IMR-90 (cell line): Measurements from ENCODE around the gene NTSR1. TPM values are rescaled to one million over a fixed set of nuclear protein-coding genes. Genes with fewer than 3 reads are reported as not detected.

Experiments
- ATAC-seq: fragments of 200-7000 bp; cut with Tn5 transposase; 2 replicates; pipeline ENCODE4 v1.9.1; 2020; ENCODE audit warnings: low read depth, mild to moderate bottlenecking, moderate library complexity
- BruUV-seq: library from RNA; stranded (reverse); fragments of 400-500 nt; replicated peaks from 2 replicates; lab custom pipeline; 2021; lab: Mats Ljungman, UMichigan
- CTCF ChIA-PET: fragments of 300-600 bp; formaldehyde crosslinking; extraction: SDS; loops from one replicate; lab custom pipeline; 2021; ENCODE audit warnings: antibody characterized with exemption; lab: Yijun Ruan, JAX
- POLR2A ChIA-PET: fragments of 300-600 bp; sonication (Branson Sonifier 250); formaldehyde crosslinking; loops from one replicate; lab custom pipeline; 2022; ENCODE audit warnings: antibody characterized with exemption; ENCODE audit not compliant: unreplicated experiment; lab: Charles Lee
- DNase-seq: peaks from one replicate; pipeline ENCODE4 v3.0.0; 2013
- H2AFZ ChIP-seq: replicated peaks from 2 replicates; pipeline ENCODE3; 2013; ENCODE audit warnings: low read length, mild to moderate bottlenecking; ENCODE audit not compliant: poor library complexity
- H2AK5ac ChIP-seq: 2 replicates; pipeline ENCODE4 v1.6.1; 2013; ENCODE audit warnings: low read depth, low read length, inconsistent platforms
- H2AK9ac ChIP-seq: replicated peaks from 2 replicates; pipeline ENCODE3; 2013; ENCODE audit warnings: mild to moderate bottlenecking, low read depth, low read length, moderate library complexity; ENCODE audit not compliant: poor library complexity
- H2BK120ac ChIP-seq: 2 replicates; pipeline ENCODE4 v1.6.1; 2013; ENCODE audit warnings: low read depth, low read length, inconsistent platforms
- H2BK15ac ChIP-seq: 3 replicates; pipeline ENCODE4 v1.6.1; 2013; ENCODE audit warnings: low read depth, low read length, inconsistent platforms
- H2BK20ac ChIP-seq: 2 replicates; pipeline ENCODE4 v1.6.1; 2013; ENCODE audit warnings: low read depth, mild to moderate bottlenecking, inconsistent platforms, low read length, moderate library complexity
- H2BK5ac ChIP-seq: 2 replicates; pipeline ENCODE4 v1.6.1; 2013; ENCODE audit warnings: mild to moderate bottlenecking, low read depth, low read length, inconsistent platforms; ENCODE audit not compliant: poor library complexity, severe bottlenecking
- H3K14ac ChIP-seq: replicated peaks from 2 replicates; pipeline ENCODE4 v1.6.1; 2013; ENCODE audit warnings: low read depth, low read length, inconsistent platforms
- H3K18ac ChIP-seq: 2 replicates; pipeline ENCODE4 v1.6.1; 2013; ENCODE audit warnings: low read depth, low read length, control low read depth
- H3K23ac ChIP-seq: 2 replicates; pipeline ENCODE4 v1.6.1; 2013; ENCODE audit warnings: low read depth, low read length, inconsistent platforms
- H3K27ac ChIP-seq: 2 replicates; pipeline ENCODE4 v1.5.1; 2013; ENCODE audit warnings: mild to moderate bottlenecking, control low read depth, low read length; ENCODE audit not compliant: insufficient read depth
- H3K27me3 ChIP-seq: 2 replicates; pipeline ENCODE4 v1.6.1; 2013; ENCODE audit warnings: low read length; ENCODE audit not compliant: control insufficient read depth, insufficient read depth
- H3K36me3 ChIP-seq: 2 replicates; pipeline ENCODE4 v1.6.1; 2013; ENCODE audit warnings: low read length, mixed read lengths; ENCODE audit not compliant: control insufficient read depth, insufficient read depth
- H3K4ac ChIP-seq: 2 replicates; pipeline ENCODE4 v1.6.1; 2013; ENCODE audit warnings: low read depth, low read length, inconsistent platforms
- H3K4me1 ChIP-seq: 2 replicates; pipeline ENCODE4 v1.6.1; 2013; ENCODE audit warnings: low read length, mixed read lengths; ENCODE audit not compliant: control insufficient read depth, insufficient read depth
- H3K4me2 ChIP-seq: 2 replicates; pipeline ENCODE4 v1.6.1; 2013; ENCODE audit warnings: low read depth, mild to moderate bottlenecking, control low read depth, low read length, moderate library complexity
- H3K4me3 ChIP-seq: 2 replicates; pipeline ENCODE4 v1.5.1; 2013; ENCODE audit warnings: low read depth, mild to moderate bottlenecking, control low read depth, low read length, moderate library complexity; ENCODE audit not compliant: insufficient read depth
- H3K56ac ChIP-seq: 2 replicates; pipeline ENCODE4 v1.6.1; 2013; ENCODE audit warnings: low read length, inconsistent platforms; ENCODE audit not compliant: insufficient read depth; ENCODE audit errors: extremely low read depth
- H3K79me1 ChIP-seq, 2 experiments: 2 replicates each; pipeline ENCODE4 v1.6.1; 2013; ENCODE audit warnings: low read length in 2 of 2, inconsistent platforms in 1 of 2, low read depth in 1 of 2
- H3K9ac ChIP-seq: 2 replicates; pipeline ENCODE4 v1.6.1; 2013; ENCODE audit warnings: low read depth, low read length, control low read depth
- H3K9me1 ChIP-seq: 2 replicates; pipeline ENCODE4 v1.6.1; 2013; ENCODE audit warnings: low read length, inconsistent platforms; ENCODE audit not compliant: insufficient read depth
- H3K9me3 ChIP-seq: 2 replicates; pipeline ENCODE4 v1.6.1; 2013; ENCODE audit warnings: low read length; ENCODE audit not compliant: control insufficient read depth, insufficient read depth
- H4K20me1 ChIP-seq: 2 replicates; pipeline ENCODE4 v1.6.1; 2013; ENCODE audit warnings: low read length, inconsistent platforms; ENCODE audit not compliant: insufficient read depth
- H4K5ac ChIP-seq: 2 replicates; pipeline ENCODE4 v1.6.1; 2013; ENCODE audit warnings: mild to moderate bottlenecking, low read depth, low read length, control low read depth
- H4K8ac ChIP-seq, 2 experiments: 2 replicates each; pipeline ENCODE4 v1.6.1; 2013; ENCODE audit warnings: low read depth in 2 of 2, low read length in 2 of 2, control low read depth in 1 of 2, inconsistent platforms in 1 of 2
- H4K91ac ChIP-seq: 2 replicates; pipeline ENCODE4 v1.6.1; 2013; ENCODE audit warnings: low read depth, low read length, inconsistent platforms; ENCODE audit not compliant: insufficient read depth
- BHLHE40 ChIP-seq: fragments of 150-350 bp; IDR thresholded peaks from 2 replicates; pipeline ENCODE4 v1.6.1; 2016; ENCODE audit warnings: mild to moderate bottlenecking, low read depth, low read length
- RFX5 ChIP-seq: IDR thresholded peaks from 2 replicates; pipeline ENCODE4 v1.8.0; 2012; ENCODE audit warnings: low read depth, mild to moderate bottlenecking, low read length, moderate library complexity
- USF2 ChIP-seq: fragments of 150-350 bp; IDR thresholded peaks from 2 replicates; pipeline ENCODE4 v1.6.1; 2017; ENCODE audit warnings: mild to moderate bottlenecking, antibody characterized with exemption, low read length, low read depth
- WGBS, 2 experiments: methylation state at CpG; one replicate each; pipeline versions ENCODE4 v1.1.5 to v1.1.7; 2013; ENCODE audit warnings: missing lambda C conversion rate in 2 of 2; ENCODE audit not compliant: insufficient read length in 1 of 2; ENCODE audit errors: extremely low coverage in 2 of 2; 5-methylcytosine and 5-hydroxymethylcytosine counted together
- dilution Hi-C: fragments of 300-500 bp; cut with HindIII; formaldehyde crosslinking; loops from one replicate; pipeline ENCODE4 v1.14.3; 2018; ENCODE audit warnings: low sequenced_read_pairs; ENCODE audit not compliant: unreplicated experiment
- in situ Hi-C: fragments of 300-500 bp; cut with MboI; formaldehyde crosslinking; loops from 3 replicates; pipeline ENCODE4 v1.14.3; 2019; ENCODE audit warnings: low sequenced_read_pairs, inconsistent platforms, mixed read lengths
- intact Hi-C: fragments of 100-400 bp; cut with micrococcal nuclease; formaldehyde crosslinking; loops from 2 replicates; pipeline ENCODE4 v1.10.0; 2022
- polyA plus RNA-seq, 3 experiments: library from polyadenylated mRNA; depleted of rRNA; stranded (reverse); fragments of >200 nt; gene quantifications; 2 replicates each; pipeline ENCODE4 v1.2.3, GENCODE V29; 2012; ENCODE audit warnings: low replicate concordance in 1 of 3
- total RNA-seq: library from RNA; depleted of rRNA; stranded (reverse); fragments of >200 nt; gene quantifications from 2 replicates; pipeline ENCODE4 v1.2.3, GENCODE V29; 2012

Gene NTSR1
- total and polyA plus RNA-seq, 2 of the 4 experiments (the other 2 are of a cell fraction), result 0.54 to 1.8 TPM

GRCh38 chr20:62717933-62718332, 9.3 kb downstream of the NTSR1 start:
- 45% methylated on average over 11 of the region's 18 CpGs; no CpG with 5 or more reads in 1 of the 2 experiments for WGBS, 2 experiments
- Histone ChIP-seq H3K9me1 (no peaks in the 10 kb centered on the region), H3K4me1 (peaks cover 8% of the 10 kb centered on the region; the same call in 1 of the 2 replicates), H2AK5ac (no peak overlapping the region), H3K23ac (no peak overlapping the region), H3K4ac (no peak overlapping the region), H2BK15ac (no peak overlapping the region), H4K91ac (no peak overlapping the region), H4K5ac (no peak overlapping the region), H3K36me3 (no peaks in the 10 kb centered on the region), H3K4me3 (no peak overlapping the region), H2BK120ac (no peak overlapping the region), H3K4me2 (no peak overlapping the region), H2BK20ac (no peak overlapping the region), H3K27me3 (peaks cover 2% of the 10 kb centered on the region; the same call in 1 of the 2 replicates), H3K27ac (no peak overlapping the region), H3K9me3 (peaks cover 6% of the 10 kb centered on the region; the same call in 1 of the 2 replicates), H4K8ac (no peak overlapping the region), H3K56ac (no peak overlapping the region), H2AK9ac (peak overlapping the region; percentile 5), H2AFZ (peak overlapping the region; percentile 69), H4K20me1 (0 out of 2 replicates have a peak, but pooled peaks cover 2% of the 10 kb centered on the region), H3K9ac (no peak overlapping the region), H2BK5ac (no peak overlapping the region), H3K79me1 (peaks cover 0 to 9% of the 10 kb centered on the region in 2 experiments; a peak in 1 of 4 replicates), H3K18ac (no peak overlapping the region), H3K14ac (0 out of 2 replicates have a peak overlapping the region, but pooled peaks have one; percentile 8)
- peak; percentile 48; the same call in 1 of the 2 replicates for TF ChIP-seq BHLHE40
- peak; percentile 90 for TF ChIP-seq USF2
- TF ChIP-seq RFX5, result no peak
- DNase-seq (peak; percentile 41), ATAC-seq (peak; percentile 42)
- ChIA-PET POLR2A (no interaction called here), CTCF (interaction anchor here (0.9 kb wide), 1 partner anchor 74 kb away, joined by 3 read pairs; no protein-coding TSS in a partner anchor)
- dilution Hi-C loops, result no loop called here
- in situ Hi-C loops, result no loop called here
- intact Hi-C loops, result no loop called here
- no TSS peak for BruUV-seq
